Chondrocyte (in vitro differentiated cells): ENCODE data around the gene CGREF1. TPM values are rescaled to one million over a fixed set of nuclear protein-coding genes. Genes with fewer than 3 reads are reported as not detected.
A peak's percentile ranks its signal among the peaks of the same experiment; 100 is the strongest.
"Not testable (repeated sequence)": the region's sequence is repeated elsewhere in the genome, so short reads cannot be mapped to it uniquely, and the experiment has no call there.

Experiments
- DNase-seq: peaks from one replicate; pipeline ENCODE4 v3.0.0; 2021; ENCODE audit warnings: mixed read lengths, low spot score
- H3K27ac Mint-ChIP-seq: one replicate; pipeline ENCODE4 v1.8.0; 2021; ENCODE audit warnings: mild to moderate bottlenecking, moderate library complexity, mixed read lengths; ENCODE audit not compliant: unreplicated experiment
- H3K27me3 Mint-ChIP-seq: 2 replicates; pipeline ENCODE4 v1.8.0; 2021; ENCODE audit warnings: low read depth, mixed read lengths
- H3K36me3 Mint-ChIP-seq: 2 replicates; pipeline ENCODE4 v1.8.0; 2021; ENCODE audit warnings: low read depth, mixed read lengths
- H3K4me1 Mint-ChIP-seq: 2 replicates; pipeline ENCODE4 v1.8.0; 2021; ENCODE audit warnings: low read depth, mild to moderate bottlenecking, mixed read lengths
- H3K4me3 Mint-ChIP-seq: one replicate; pipeline ENCODE4 v1.8.0; 2021; ENCODE audit warnings: mild to moderate bottlenecking, moderate library complexity, mixed read lengths; ENCODE audit not compliant: unreplicated experiment
- H3K9me3 Mint-ChIP-seq: 2 replicates; pipeline ENCODE4 v1.8.0; 2021; ENCODE audit warnings: low read depth, mixed read lengths
- CTCF ChIP-seq: fragments of 200-600 bp; sonication (generic); IDR thresholded peaks from 2 replicates; pipeline ENCODE4 v1.5.0; 2021; ENCODE audit warnings: antibody characterized with exemption, mild to moderate bottlenecking, moderate library complexity
- total RNA-seq: library from RNA; stranded (reverse); gene quantifications from 3 replicates; pipeline ENCODE4 v1.2.1, GENCODE V29; 2021

CGREF1 gene
- total RNA-seq, 1 donor from 2014 or later, result 15.9 TPM

- no peak overlapping the region for H3K27ac Mint-ChIP-seq
- peaks cover 8% of the 10 kb centered on the region for H3K4me1 Mint-ChIP-seq
- H3K27me3 Mint-ChIP-seq, result peaks cover 4% of the 10 kb centered on the region
- H3K4me3 Mint-ChIP-seq, result no peak overlapping the region
- DNase-seq, result no peak
- H3K36me3 Mint-ChIP-seq, result no peaks in the 10 kb centered on the region
- H3K9me3 Mint-ChIP-seq, result no peaks in the 10 kb centered on the region
- TF ChIP-seq CTCF, result no peak
These were observed 6.2 kb upstream of the CGREF1 start for GRCh38 chr2:27125104-27125503.

GRCh38 chr2:27123302-27124150 lies 4.6 kb upstream of the CGREF1 start, which contains the start of gene ABHD1:
Gene ABHD1 (plus strand): TSS chr2:27123815. CDS start chr2:27123949, 134 bp downstream.
- Mint-ChIP-seq H3K4me3 (peak within 1 kb of the TSS; percentile 80), H3K9me3 (no peaks in the 10 kb centered on the region), H3K4me1 (peaks cover 12% of the 10 kb centered on the region), H3K36me3 (no peaks in the 10 kb centered on the region), H3K27ac (no peak within 1 kb of the TSS), H3K27me3 (peaks cover 13% of the 10 kb centered on the region)
- peak; percentile 46 for TF ChIP-seq CTCF
- DNase-seq, result no peak

DNA sequence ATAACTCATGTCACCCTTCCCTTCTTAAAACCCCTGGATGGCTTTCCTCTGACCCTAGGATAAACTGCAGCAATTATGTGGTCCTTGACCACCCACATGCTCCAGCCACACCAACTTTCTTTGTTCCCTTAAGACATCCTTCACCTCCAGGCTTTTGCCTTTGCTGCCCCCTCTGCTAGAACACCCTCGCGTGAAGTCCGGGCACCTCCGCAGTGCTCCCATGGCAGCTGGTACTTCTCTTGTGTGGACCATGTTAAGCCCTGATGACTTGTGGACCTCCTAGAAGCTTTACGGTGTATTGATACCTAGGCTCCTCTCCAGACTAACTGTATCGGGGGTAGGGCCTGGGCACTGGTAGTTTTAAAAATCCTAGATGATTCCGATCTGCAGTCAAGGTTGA lies 3.9 kb upstream of the CGREF1 start:
- no peak for DNase-seq
- Mint-ChIP-seq H3K4me1 (peaks cover 18% of the 10 kb centered on the region), H3K9me3 (no peaks in the 10 kb centered on the region), H3K36me3 (no peaks in the 10 kb centered on the region), H3K27me3 (peaks cover 16% of the 10 kb centered on the region), H3K4me3 (peak overlapping the region; percentile 80), H3K27ac (no peak overlapping the region)
- no peak for TF ChIP-seq CTCF

DNA sequence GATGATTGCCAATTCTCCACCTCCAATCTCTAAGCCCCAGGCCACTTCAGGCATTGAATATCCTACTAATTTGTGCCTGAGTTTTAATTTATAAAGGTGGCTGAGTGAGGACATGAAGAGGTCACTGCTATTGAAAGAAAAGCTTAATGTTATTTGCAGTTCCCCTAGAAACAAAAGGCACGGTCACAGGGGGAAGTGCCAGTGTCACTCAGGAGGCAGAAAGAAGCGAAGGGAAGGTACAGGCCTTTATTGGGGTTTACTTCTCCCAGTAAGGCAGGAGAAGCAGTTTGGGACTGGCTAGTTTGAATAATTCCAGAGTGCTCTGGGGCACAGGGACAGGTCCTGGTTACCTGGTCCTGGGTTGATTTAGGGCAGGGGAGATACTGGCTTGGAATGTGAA lies 3.0 kb upstream of the CGREF1 start:
- Mint-ChIP-seq H3K36me3 (no peaks in the 10 kb centered on the region), H3K4me3 (no peak overlapping the region), H3K27ac (no peak overlapping the region), H3K27me3 (peaks cover 16% of the 10 kb centered on the region), H3K4me1 (peaks cover 18% of the 10 kb centered on the region), H3K9me3 (no peaks in the 10 kb centered on the region)
- TF ChIP-seq CTCF, result no peak
- DNase-seq, result no peak

GRCh38 chr2:27119330-27119670 lies 372 bp upstream of the CGREF1 start:
- not testable (repeated sequence) for H3K27ac Mint-ChIP-seq, H3K36me3 Mint-ChIP-seq, DNase-seq, H3K9me3 Mint-ChIP-seq
- H3K4me1 Mint-ChIP-seq, result peaks cover 18% of the 10 kb centered on the region
- H3K27me3 Mint-ChIP-seq, result peaks cover 16% of the 10 kb centered on the region
- peak overlapping the region; percentile 73 for H3K4me3 Mint-ChIP-seq

DNA sequence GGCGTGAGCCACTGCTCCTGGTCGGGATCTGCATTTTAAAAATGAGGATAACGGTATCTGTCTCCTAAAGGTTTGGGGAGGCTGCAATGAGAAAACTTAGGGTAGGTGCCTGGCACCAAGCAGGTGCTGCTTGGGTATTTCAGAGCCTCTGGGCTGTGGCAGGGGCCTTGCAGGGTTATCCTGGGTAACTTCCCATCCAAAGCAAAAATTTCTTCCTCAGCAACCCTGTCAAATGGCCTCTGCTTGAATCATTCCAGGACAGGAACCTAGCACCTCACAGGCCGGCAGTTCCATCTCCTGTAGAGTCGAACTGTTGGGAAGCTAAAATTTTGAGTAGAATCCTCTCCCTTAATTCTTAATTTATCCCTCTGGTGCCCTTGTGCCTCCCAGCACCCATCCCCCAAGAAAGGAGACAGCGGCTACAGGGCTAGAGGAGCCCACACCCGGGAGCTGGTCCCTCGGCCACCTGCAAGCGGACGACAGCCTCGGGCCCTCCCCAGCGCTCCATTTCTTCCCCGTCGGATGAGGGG lies 868 bp downstream of the CGREF1 start:
- peaks cover 11% of the 10 kb centered on the region for H3K4me1 Mint-ChIP-seq
- H3K27ac Mint-ChIP-seq, result no peak overlapping the region
- TF ChIP-seq CTCF, result no peak
- H3K4me3 Mint-ChIP-seq, result peak overlapping the region; percentile 70
- DNase-seq, result no peak
- H3K9me3 Mint-ChIP-seq, result no peaks in the 10 kb centered on the region
- no peaks in the 10 kb centered on the region for H3K36me3 Mint-ChIP-seq
- H3K27me3 Mint-ChIP-seq, result peaks cover 16% of the 10 kb centered on the region
